Liver (tissue), 9 donors: ENCODE data around the gene DGCR8. TPM values are rescaled to one million over a fixed set of nuclear protein-coding genes. Genes with fewer than 3 reads are reported as not detected.

Source experiments
- DNase-seq: peaks from one replicate; pipeline ENCODE4 v3.0.0-alpha.2; 2017; ENCODE audit warnings: low spot score
- H3K27ac ChIP-seq, 2 donors: one replicate each; pipeline ENCODE4 v1.7.0; 2013; ENCODE audit warnings: inconsistent platforms in 2 of 2, low read length in 2 of 2, control low read depth in 1 of 2, low read depth in 1 of 2, mild to moderate bottlenecking in 1 of 2
- H3K27me3 ChIP-seq, 4 donors: one replicate each; pipeline versions ENCODE4 v1.6.1 to v1.7.0; 2013; ENCODE audit warnings: low read length in 3 of 4, inconsistent platforms in 1 of 4, mild to moderate bottlenecking in 1 of 4, moderate library complexity in 1 of 4; ENCODE audit not compliant: control insufficient read depth in 4 of 4, insufficient read depth in 4 of 4
- H3K36me3 ChIP-seq, 4 donors: one replicate each; pipeline versions ENCODE4 v1.6.1 to v1.7.0; 2013; ENCODE audit warnings: low read length in 3 of 4, mild to moderate bottlenecking in 3 of 4, low read depth in 1 of 4, moderate library complexity in 1 of 4; ENCODE audit not compliant: control insufficient read depth in 4 of 4, insufficient read depth in 3 of 4
- H3K4me1 ChIP-seq, 4 donors: one replicate each; pipeline versions ENCODE4 v1.6.1 to v1.7.0; 2013; ENCODE audit warnings: low read length in 3 of 4, mild to moderate bottlenecking in 3 of 4, moderate library complexity in 1 of 4; ENCODE audit not compliant: control insufficient read depth in 4 of 4, insufficient read depth in 4 of 4
- H3K4me3 ChIP-seq, 3 donors: one replicate each; pipeline versions ENCODE4 v1.6.1 to v1.7.0; 2013; ENCODE audit warnings: low read length in 3 of 3, control low read depth in 1 of 3, low read depth in 1 of 3, mild to moderate bottlenecking in 1 of 3
- H3K9ac ChIP-seq, 2 donors: one replicate each; pipeline ENCODE4 v1.7.0; 2013; ENCODE audit warnings: low read length in 2 of 2, mild to moderate bottlenecking in 2 of 2, moderate library complexity in 2 of 2, control low read depth in 1 of 2, low read depth in 1 of 2
- H3K9me3 ChIP-seq, 4 donors: one replicate each; pipeline versions ENCODE4 v1.6.1 to v1.7.0; 2013; ENCODE audit warnings: low read length in 3 of 4; ENCODE audit not compliant: control insufficient read depth in 4 of 4
- ATF3 ChIP-seq: IDR thresholded peaks from 2 replicates; pipeline ENCODE4 v1.6.1; 2016; ENCODE audit warnings: antibody characterized with exemption
- CTCF ChIP-seq: fragments of 150-350 bp; IDR thresholded peaks from 2 replicates; pipeline ENCODE4 v1.5.1; 2017; ENCODE audit warnings: improper control_type of control experiment, low read depth, low read length; ENCODE audit not compliant: missing input control
- FOXA1 ChIP-seq: IDR thresholded peaks from 2 replicates; pipeline ENCODE4 v1.6.1; 2016; ENCODE audit warnings: antibody characterized with exemption
- FOXA2 ChIP-seq: IDR thresholded peaks from 2 replicates; pipeline ENCODE4 v1.6.1; 2016; ENCODE audit warnings: antibody characterized with exemption
- GABPA ChIP-seq, 2 donors: IDR thresholded peaks in 1 of 2; conservative IDR thresholded peaks in 1 of 2; 2 replicates each; pipeline ENCODE4 v1.6.1; 2016; ENCODE audit warnings: antibody characterized with exemption in 2 of 2, mild to moderate bottlenecking in 1 of 2, moderate library complexity in 1 of 2
- HNF4A ChIP-seq, 2 donors: conservative IDR thresholded peaks; 2 replicates each; pipeline ENCODE4 v1.6.1; 2016; ENCODE audit warnings: antibody characterized with exemption in 2 of 2, mild to moderate bottlenecking in 2 of 2
- HNF4G ChIP-seq: IDR thresholded peaks from 2 replicates; pipeline ENCODE4 v1.6.1; 2016; ENCODE audit warnings: antibody characterized with exemption
- JUND ChIP-seq, 2 donors: IDR thresholded peaks; 2 replicates each; pipeline ENCODE4 v1.6.1; 2016; ENCODE audit warnings: antibody characterized with exemption in 2 of 2
- MAX ChIP-seq: IDR thresholded peaks from 2 replicates; pipeline ENCODE4 v1.6.1; 2016; ENCODE audit warnings: antibody characterized with exemption
- NR2F2 ChIP-seq: IDR thresholded peaks from 2 replicates; pipeline ENCODE4 v1.6.1; 2016; ENCODE audit warnings: antibody characterized with exemption
- RAD21 ChIP-seq, 2 donors: IDR thresholded peaks; 2 replicates each; pipeline ENCODE4 v1.6.1; 2016; ENCODE audit warnings: antibody characterized with exemption in 2 of 2, mild to moderate bottlenecking in 2 of 2
- SP1 ChIP-seq: IDR thresholded peaks from 2 replicates; pipeline ENCODE4 v1.6.1; 2018; ENCODE audit warnings: antibody characterized with exemption, mild to moderate bottlenecking
- TAF1 ChIP-seq: conservative IDR thresholded peaks from 2 replicates; pipeline ENCODE4 v1.6.1; 2016; ENCODE audit warnings: antibody characterized with exemption, mild to moderate bottlenecking
- YY1 ChIP-seq: IDR thresholded peaks from 2 replicates; pipeline ENCODE4 v1.6.1; 2016; ENCODE audit warnings: antibody characterized with exemption, mild to moderate bottlenecking
- WGBS: extraction: QIAGEN DNeasy Blood & Tissue Kit; methylation state at CpG from one replicate; pipeline ENCODE4 v1.1.7; 2013; 5-methylcytosine and 5-hydroxymethylcytosine counted together
- polyA plus RNA-seq, 2 donors: library from polyadenylated mRNA; stranded (reverse) in 1 of 2; unstranded in 1 of 2; fragments of 200-250 nt in 1 of 2; fragments of >200 nt in 1 of 2; fragmentation: Nextera tagmentation in 1 of 2; extraction: Ambion mirVana in 1 of 2; gene quantifications; one replicate each; pipeline versions ENCODE4 v1.2.1 to v1.2.3, GENCODE V29; 2013 to 2015
- total RNA-seq, 2 donors: library from RNA; depleted of rRNA; stranded (reverse); fragments of >200 nt; gene quantifications; one replicate each; pipeline ENCODE4 v1.2.3, GENCODE V29; 2014
- donor health status: healthy.
- donor health status: healthy.
- donor health status: healthy.
- donor health status: healthy.
- donor health status: healthy.

DGCR8 gene
- total and polyA plus RNA-seq, 4 donors: 7.9 to 27.1 (median 15.8) TPM

GRCh38 chr22:20060700-20061480 is 19.2 kb upstream of the DGCR8 start:
- Histone ChIP-seq H3K27me3 (no peaks in the 10 kb centered on the region), H3K9ac (no peak overlapping the region)
- WGBS: 94% methylated on average over 10 of the region's 10 CpGs

GRCh38 chr22:20061481-20061861 is 18.6 kb upstream of the DGCR8 start:
- H3K27ac ChIP-seq: no peak overlapping the region
- peaks cover 6 to 53% (median 20%) of the 10 kb centered on the region in 4 donors for H3K36me3 ChIP-seq

More at GRCh38 chr22:20060700-20061480, 19.2 kb upstream of the DGCR8 start:
- H3K4me1 ChIP-seq: no peaks in the 10 kb centered on the region
- TF ChIP-seq YY1 (no peak), RAD21 (IDR thresholded peaks at IDR 0.05) (no peak), HNF4G (no peak), FOXA2 (no peak), ATF3 (no peak), GABPA (IDR thresholded peaks at IDR 0.05 in 1 of 2, conservative IDR thresholded peaks at IDR 0.05 in 1 of 2) (no peak), TAF1 (no peak), FOXA1 (no peak), MAX (no peak), SP1 (no peak), NR2F2 (no peak), CTCF (no peak), JUND (IDR thresholded peaks at IDR 0.05) (no peak)
- H3K9me3 ChIP-seq: no peaks in the 10 kb centered on the region
- no peak for DNase-seq
- peaks cover 10 to 59% (median 25%) of the 10 kb centered on the region in 4 donors for H3K36me3 ChIP-seq
- H3K4me3 ChIP-seq: no peak overlapping the region
- H3K27ac ChIP-seq: no peak overlapping the region

GRCh38 chr22:20062043-20062765 is 17.8 kb upstream of the DGCR8 start:
- no peak for TF ChIP-seq HNF4A (conservative IDR thresholded peaks at IDR 0.05)
- TF ChIP-seq JUND (IDR thresholded peaks at IDR 0.05): no peak
- no peak for TF ChIP-seq FOXA2
- H3K27ac ChIP-seq: no peak overlapping the region
- H3K4me3 ChIP-seq: no peak overlapping the region
- 96% methylated on average over 18 of the region's 18 CpGs for WGBS
- H3K27me3 ChIP-seq: no peaks in the 10 kb centered on the region
- H3K9me3 ChIP-seq: no peaks in the 10 kb centered on the region
- no peak overlapping the region for H3K9ac ChIP-seq
- peaks cover 6 to 46% (median 16%) of the 10 kb centered on the region in 4 donors for H3K36me3 ChIP-seq
- H3K4me1 ChIP-seq: no peaks in the 10 kb centered on the region
- DNase-seq: no peak

More at GRCh38 chr22:20061481-20061861, 18.6 kb upstream of the DGCR8 start:
- no peak for DNase-seq
- Histone ChIP-seq H3K9me3 (no peaks in the 10 kb centered on the region), H3K9ac (no peak overlapping the region), H3K27me3 (no peaks in the 10 kb centered on the region), H3K4me1 (no peaks in the 10 kb centered on the region), H3K4me3 (no peak overlapping the region)
- WGBS: 89% methylated on average over 11 of the region's 11 CpGs
- TF ChIP-seq YY1: no peak
